ENCODE measurements around the gene COPS7A.
A peak's percentile ranks its signal among the peaks of the same experiment; 100 is the strongest.

COPS7A gene

GRCh38 chr12:6752167-6752920 is 28.5 kb downstream of the COPS7A start:
- DNase-seq: peak; percentile 50

DNA sequence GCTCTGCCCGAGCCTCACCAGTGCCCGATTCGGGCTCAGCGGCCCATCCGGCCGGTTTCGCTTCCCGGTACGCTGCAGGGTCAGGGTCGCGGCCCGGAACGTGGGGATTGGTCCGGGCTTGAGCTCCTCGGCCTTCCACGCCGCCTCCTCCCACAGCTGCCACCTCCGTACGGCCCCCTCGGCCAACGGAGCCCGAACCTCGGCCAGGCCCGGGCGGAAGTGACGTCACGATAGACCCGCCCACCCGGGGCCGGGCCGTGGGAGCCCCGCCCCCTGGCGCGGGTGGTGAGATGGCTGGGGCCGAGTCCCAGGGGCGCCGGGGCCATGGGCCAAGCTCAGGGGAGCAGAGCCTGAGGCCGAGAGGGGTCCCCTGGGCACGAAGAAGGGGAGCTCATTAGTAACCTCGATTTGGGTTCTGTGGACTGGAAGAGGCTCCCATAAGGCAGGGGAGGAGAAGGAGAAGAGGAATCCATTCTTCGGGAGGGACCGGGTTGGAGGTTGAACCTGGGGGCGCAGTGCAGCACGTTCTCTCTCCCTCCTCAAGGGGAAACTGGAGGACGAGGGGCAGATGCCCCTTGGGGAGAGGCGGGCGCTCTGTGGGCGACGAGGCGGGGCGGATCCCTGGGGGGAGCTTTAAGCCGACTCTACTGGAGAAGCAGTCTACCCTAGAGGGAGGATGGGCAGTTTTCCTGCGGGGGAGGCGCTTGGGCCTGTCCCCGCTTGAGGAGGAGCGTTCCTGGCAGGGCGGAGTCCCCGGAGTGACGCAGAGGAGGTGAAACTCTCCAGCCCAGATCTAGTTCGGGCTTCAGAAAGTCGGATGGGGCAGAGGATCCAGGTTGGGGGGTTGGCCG is 29.3 kb downstream of the COPS7A start, which contains the start of gene MLF2:
Gene MLF2 (minus strand): TSS at position 221 of the 851 bp plus-strand sequence. CDS start 807 bp downstream, outside the sequence.
- peak; percentile 99 for DNase-seq

GRCh38 chr12:6753772-6754356 is 30.0 kb downstream of the COPS7A start:
- DNase-seq: no peak

- no peak for DNase-seq
Measured at GRCh38 chr12:6754411-6754810, 30.6 kb downstream of the COPS7A start.

DNA sequence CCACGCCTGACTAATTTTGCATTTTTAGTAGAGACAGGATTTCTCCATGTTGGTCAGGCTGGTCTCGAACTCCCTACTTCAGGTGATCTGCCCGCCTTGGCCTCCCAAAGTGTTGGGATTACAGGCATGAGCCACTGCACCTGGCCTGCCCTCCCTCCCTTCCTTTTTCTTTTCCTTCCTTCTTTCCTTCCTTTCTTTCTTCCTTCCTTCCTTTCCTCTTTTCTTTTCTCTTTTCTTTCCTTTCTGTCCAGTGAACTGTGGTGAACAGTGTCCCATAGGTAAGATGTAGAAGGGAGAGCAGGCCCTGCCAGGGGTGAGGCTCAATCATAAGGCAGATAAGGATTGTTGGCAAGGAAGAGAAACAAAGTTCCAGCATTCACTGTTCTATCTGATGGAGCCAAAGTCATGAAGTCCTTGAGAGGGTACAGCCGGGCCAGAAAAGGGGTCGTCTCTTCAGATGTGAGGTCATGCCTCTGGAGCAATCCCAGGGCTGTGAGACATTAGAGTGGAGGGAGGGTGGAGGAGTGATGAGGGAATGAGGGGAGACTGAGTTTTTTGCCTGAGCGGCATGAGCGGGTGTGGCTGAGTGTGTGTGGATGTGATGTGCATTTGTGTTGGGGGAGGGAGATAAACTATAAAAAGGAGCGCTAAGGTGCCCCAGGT is 33.3 kb downstream of the COPS7A start:
- DNase-seq: no peak

GRCh38 chr12:6758506-6759095 is 34.8 kb downstream of the COPS7A start:
- DNase-seq: no peak

GRCh38 chr12:6759741-6760140 is 35.9 kb downstream of the COPS7A start:
- no peak for DNase-seq

DNA sequence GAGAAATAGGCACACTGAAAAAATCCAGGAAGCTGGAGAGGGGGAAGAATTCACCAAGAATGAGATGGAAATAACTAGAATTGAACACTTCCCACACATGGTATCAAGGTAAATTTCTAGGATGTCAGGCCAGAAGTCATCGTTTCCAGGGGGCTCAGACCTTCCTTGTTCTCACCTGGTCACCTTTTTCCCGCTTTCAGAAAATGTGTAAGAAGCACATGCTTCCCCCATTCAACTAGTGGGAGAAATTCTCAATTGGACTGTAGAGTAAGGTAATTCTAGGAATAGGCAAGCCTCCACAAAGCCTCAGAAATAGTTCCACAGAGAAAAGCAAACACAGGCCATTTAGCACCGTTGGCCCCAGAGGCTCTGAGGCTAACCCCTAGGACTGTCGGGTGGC is 39.5 kb downstream of the COPS7A start:
- DNase-seq: no peak

GRCh38 chr12:6764011-6764828 is 40.4 kb downstream of the COPS7A start:
- peak; percentile 59 for DNase-seq

GRCh38 chr12:6765048-6765633 is 41.3 kb downstream of the COPS7A start:
- DNase-seq: no peak

- DNase-seq: peak; percentile 67
Measured at GRCh38 chr12:6765634-6766581, 42.1 kb downstream of the COPS7A start, which contains the start of gene PTMS. Gene PTMS (plus strand): TSS chr12:6766363. CDS start chr12:6766706, 343 bp downstream.

DNA sequence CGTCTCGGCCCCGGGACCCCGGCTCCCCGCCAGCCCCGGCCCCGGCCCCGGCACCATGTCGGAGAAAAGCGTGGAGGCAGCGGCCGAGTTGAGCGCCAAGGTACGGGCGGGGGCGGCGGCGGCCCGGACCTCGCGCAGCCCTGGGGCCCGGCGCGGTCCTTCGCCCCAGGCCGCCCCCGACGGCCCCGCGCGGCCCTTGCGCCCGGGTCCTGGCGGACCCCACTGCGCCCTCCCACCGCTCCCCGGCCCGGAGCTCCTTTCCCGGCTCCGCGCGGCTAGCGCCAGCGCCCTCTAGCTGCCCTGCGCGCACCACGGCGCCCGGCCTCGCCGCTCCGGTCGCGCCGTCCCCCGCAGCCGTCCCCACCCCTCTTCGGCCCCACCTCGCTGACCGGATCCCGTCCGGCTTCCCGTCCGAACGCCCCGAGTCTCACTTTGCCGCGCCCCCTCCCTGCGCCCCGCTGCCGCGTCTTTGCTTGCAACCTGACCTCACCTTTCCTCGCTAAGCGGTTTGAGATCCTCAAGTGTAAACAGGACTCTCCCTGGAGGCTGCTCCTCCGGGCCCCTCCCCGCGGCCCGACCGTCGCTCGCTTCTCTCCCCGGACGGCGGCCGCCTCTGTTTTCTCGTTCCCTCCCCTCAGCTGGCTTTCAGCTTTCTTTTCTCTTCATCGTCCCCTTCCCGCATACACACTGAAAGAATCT is 43.0 kb downstream of the COPS7A start:
- peak; percentile 66 for DNase-seq

- no peak for DNase-seq
Measured at GRCh38 chr12:6767353-6768319, 43.8 kb downstream of the COPS7A start.

- no peak for DNase-seq
Measured at GRCh38 chr12:6768437-6768914, 44.6 kb downstream of the COPS7A start.

- DNase-seq: peak; percentile 38
Measured at GRCh38 chr12:6768990-6769389, 45.1 kb downstream of the COPS7A start.

GRCh38 chr12:6769666-6770065 is 45.8 kb downstream of the COPS7A start:
- DNase-seq: no peak

- DNase-seq: no peak
Measured at GRCh38 chr12:6770094-6770493, 46.2 kb downstream of the COPS7A start.

DNA sequence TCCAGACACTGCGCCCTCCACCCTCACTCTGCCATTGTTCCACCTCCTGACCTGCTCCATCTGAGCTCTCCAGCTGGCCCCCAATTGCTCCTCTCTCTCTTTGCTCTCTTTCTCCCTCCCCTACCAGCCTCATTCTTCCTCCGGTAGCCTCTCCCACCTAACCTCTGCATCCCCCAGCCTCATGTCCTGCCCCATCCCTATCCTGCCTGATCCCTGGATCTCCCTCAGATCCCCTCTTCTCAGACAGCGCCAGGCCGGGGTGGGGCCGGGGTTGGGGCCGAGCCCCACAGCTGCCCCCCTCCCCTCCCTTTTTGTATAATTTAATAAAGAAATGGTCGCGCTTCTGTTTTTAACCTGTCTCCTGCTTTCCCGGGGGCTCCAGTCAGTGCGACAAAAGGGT is 46.8 kb downstream of the COPS7A start:
- no peak for DNase-seq
